Esophagus squamous epithelium (tissue), 4 donors: ENCODE measurements around the gene MMS22L.

Experiments used
- POLR2A ChIP-seq, 4 donors: fragments of 450-650 bp; IDR thresholded peaks; one replicate each; pipeline ENCODE4 v1.6.1; 2017; ENCODE audit warnings: antibody characterized with exemption in 4 of 4, mild to moderate bottlenecking in 4 of 4, moderate library complexity in 3 of 4
- TF ChIP-seq, protein P1 (sequence below), 6 experiments: fragments of 450-650 bp in 4 of 6; fragments of 200-600 bp in 2 of 6; sonication (generic) in 2 of 6; IDR thresholded peaks; one replicate each; pipeline ENCODE4 v1.5.1; 2016 to 2019; ENCODE audit warnings: antibody characterized with exemption in 6 of 6, mild to moderate bottlenecking in 4 of 6, moderate library complexity in 4 of 6

DNA sequence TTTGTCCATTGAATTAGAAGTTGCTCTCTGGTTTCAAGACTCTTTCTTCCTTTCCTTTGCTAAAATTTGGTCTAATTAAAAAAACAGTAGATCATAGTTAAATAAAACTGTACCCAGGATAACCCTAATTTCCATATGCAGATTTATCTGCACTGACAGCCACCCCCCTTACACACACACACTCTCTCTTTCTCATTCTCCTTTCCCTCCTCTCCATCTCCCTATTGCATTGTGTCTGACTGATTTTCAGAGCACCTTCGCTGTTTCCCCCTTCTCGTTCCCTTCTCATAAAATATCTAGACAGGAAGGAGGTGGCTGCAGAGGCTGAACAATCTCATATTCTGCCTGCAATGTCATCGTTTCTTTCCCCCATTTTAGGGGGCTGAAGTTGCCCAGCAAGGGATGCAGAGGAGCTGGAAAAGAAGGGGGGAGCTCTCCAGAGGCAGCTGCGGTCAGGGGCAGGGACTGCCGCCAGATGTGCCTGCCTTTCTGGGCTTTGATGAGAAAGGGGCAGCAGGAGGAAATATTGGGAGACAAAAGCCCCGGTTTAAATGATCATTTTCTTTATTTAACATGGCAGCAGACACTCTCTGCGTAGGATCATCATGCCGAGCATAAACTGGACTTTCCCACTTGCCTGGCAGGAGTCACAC is 22.5 kb upstream of the MMS22L start:
- TF ChIP-seq, protein P1, sequence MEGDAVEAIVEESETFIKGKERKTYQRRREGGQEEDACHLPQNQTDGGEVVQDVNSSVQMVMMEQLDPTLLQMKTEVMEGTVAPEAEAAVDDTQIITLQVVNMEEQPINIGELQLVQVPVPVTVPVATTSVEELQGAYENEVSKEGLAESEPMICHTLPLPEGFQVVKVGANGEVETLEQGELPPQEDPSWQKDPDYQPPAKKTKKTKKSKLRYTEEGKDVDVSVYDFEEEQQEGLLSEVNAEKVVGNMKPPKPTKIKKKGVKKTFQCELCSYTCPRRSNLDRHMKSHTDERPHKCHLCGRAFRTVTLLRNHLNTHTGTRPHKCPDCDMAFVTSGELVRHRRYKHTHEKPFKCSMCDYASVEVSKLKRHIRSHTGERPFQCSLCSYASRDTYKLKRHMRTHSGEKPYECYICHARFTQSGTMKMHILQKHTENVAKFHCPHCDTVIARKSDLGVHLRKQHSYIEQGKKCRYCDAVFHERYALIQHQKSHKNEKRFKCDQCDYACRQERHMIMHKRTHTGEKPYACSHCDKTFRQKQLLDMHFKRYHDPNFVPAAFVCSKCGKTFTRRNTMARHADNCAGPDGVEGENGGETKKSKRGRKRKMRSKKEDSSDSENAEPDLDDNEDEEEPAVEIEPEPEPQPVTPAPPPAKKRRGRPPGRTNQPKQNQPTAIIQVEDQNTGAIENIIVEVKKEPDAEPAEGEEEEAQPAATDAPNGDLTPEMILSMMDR (IDR thresholded peaks at IDR 0.05): no peak
- TF ChIP-seq POLR2A (IDR thresholded peaks at IDR 0.05): no peak
